IPS-15b (cell line): Measurements from ENCODE around the gene FAM83E.
"Not testable (repeated sequence)": the region's sequence is repeated elsewhere in the genome, so short reads cannot be mapped to it uniquely, and the experiment has no call there.

Source experiments
- H3K27me3 ChIP-seq: one replicate; pipeline ENCODE4 v1.6.1; 2013; ENCODE audit warnings: low read length; ENCODE audit not compliant: control insufficient read depth, insufficient read depth
- H3K36me3 ChIP-seq: one replicate; pipeline ENCODE4 v1.6.1; 2013; ENCODE audit warnings: low read length; ENCODE audit not compliant: control insufficient read depth, insufficient read depth
- H3K4me1 ChIP-seq: one replicate; pipeline ENCODE4 v1.6.1; 2013; ENCODE audit warnings: mild to moderate bottlenecking, low read length; ENCODE audit not compliant: control insufficient read depth, insufficient read depth
- H3K4me3 ChIP-seq: one replicate; pipeline ENCODE4 v1.5.1; 2013; ENCODE audit warnings: low read depth, low read length
- H3K9ac ChIP-seq: one replicate; pipeline ENCODE4 v1.6.1; 2013; ENCODE audit warnings: low read depth, mild to moderate bottlenecking, low read length
- H3K9me3 ChIP-seq: one replicate; pipeline ENCODE4 v1.6.1; 2013; ENCODE audit warnings: mild to moderate bottlenecking, low read length; ENCODE audit not compliant: control insufficient read depth, insufficient read depth

Gene FAM83E

DNA sequence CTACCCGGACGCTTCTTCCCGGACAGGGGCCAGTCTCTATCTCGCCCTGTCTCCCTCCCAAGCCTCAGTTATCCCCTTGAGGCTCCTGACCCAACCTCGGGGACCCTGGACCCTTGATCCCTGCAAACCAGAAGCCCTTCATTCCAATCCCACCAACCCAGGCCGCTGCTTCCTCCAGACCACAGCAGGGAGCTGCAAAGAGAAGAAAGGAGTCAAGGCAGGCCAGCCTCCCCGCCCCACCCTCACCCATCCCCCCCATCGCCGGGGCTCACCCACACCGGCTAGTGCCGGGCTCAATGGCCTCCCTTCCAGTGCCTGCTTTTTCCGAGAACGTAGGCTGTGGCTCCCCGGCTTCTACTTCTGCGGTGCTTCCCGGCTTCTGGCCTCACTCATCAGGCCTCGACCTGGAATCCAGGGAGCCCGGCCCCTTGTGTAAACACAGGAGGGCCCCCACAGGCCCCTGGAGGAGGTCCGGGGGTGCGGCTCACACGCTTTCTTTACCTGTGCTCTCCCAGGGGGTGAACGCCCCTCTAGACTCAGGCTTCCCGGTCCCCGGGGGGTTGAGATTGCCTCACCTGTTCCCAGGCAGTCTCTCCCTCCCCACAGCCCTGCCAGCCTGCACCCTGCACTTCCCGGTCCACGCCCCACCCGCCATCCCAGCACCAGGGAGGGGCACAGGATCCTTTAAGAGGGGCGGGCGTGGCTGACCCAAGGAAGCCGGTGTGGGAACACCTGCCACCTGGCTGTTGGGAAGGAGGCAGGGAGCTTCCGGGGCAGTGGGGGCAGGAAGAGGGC lies at the start of gene FAM83E:
Gene FAM83E, minus strand, starts transcription at position 641 of the 795 bp plus-strand sequence. CDS start 1,704 bp downstream, outside the sequence.
- H3K9ac ChIP-seq, result peak within 1 kb of the TSS; percentile 90
- no peaks in the 10 kb centered on the region for H3K9me3 ChIP-seq
- H3K36me3 ChIP-seq, result peaks cover 41% of the 10 kb centered on the region
- H3K4me3 ChIP-seq, result peak within 1 kb of the TSS; percentile 27
- H3K27me3 ChIP-seq, result no peaks in the 10 kb centered on the region
- peaks cover 22% of the 10 kb centered on the region for H3K4me1 ChIP-seq

DNA sequence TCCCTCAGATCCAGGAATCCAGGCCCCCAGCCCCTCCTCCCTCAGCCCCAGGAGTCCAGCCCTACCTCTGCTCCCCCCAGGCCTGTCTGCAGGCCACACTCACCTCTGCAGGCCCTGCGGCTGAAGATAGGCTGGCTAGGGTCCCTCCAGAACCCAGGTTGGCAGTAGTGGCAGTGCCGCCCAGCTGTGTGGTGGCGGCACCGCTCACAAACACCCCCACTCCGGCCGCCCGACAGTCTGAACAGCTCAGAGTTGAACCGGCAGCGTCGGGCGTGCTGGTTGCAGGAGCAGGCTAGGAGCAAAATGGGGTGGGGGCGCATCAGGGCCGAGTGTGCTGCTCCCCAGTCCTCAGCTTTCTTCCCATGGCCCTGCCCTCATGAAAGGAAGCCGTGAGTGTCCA lies 49.6 kb upstream of the FAM83E start:
- Histone ChIP-seq H3K4me3 (no peak overlapping the region), H3K4me1 (peaks cover 2% of the 10 kb centered on the region), H3K36me3 (no peaks in the 10 kb centered on the region), H3K27me3 (no peaks in the 10 kb centered on the region), H3K9me3 (no peaks in the 10 kb centered on the region), H3K9ac (no peak overlapping the region)

DNA sequence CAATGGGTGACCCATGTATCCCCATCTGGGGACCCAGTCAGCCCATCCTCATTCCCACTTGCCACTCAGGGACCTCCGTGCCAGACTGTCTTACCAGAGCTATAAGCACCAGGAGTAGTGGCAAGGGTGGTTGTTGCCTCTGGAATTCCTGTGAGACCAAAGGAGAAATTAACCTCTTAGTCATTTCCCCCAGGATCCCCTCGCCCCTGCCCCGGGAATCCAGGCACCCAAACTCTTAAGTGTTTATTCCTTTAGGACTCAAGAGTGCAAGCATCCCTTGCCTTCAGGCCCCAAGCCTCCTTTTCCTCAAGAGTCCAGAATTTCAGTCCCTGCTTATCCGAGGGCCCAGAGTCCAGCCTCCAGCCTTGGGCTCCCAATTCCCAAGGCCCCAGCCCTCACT lies 48.8 kb upstream of the FAM83E start:
- Histone ChIP-seq H3K4me3 (no peak overlapping the region), H3K9ac (no peak overlapping the region), H3K4me1 (peaks cover 2% of the 10 kb centered on the region), H3K9me3 (no peaks in the 10 kb centered on the region), H3K27me3 (no peaks in the 10 kb centered on the region), H3K36me3 (no peaks in the 10 kb centered on the region)

DNA sequence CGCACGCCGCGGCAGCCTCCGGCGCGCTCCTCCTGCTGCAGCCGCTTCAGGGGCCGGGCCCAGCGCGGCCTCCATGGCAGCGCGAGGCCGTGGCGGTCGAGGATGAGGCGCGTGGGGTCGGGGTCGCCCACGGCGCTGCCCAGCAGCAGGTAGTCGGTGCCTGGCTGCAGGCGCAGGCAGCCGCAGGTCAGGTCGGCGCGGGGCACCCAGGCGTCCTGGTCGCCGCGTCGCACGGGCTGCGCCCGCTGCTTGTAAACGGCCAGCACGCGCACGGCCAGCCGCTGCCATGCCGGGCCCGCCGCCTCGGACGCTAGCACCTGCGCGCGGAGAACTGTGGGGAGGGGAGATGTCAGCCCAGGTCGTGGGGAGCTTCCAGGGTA lies 46.8 kb upstream of the FAM83E start:
- Histone ChIP-seq H3K27me3 (no peaks in the 10 kb centered on the region), H3K9ac (no peak overlapping the region), H3K9me3 (no peaks in the 10 kb centered on the region), H3K4me1 (peaks cover 2% of the 10 kb centered on the region), H3K36me3 (no peaks in the 10 kb centered on the region), H3K4me3 (no peak overlapping the region)

DNA sequence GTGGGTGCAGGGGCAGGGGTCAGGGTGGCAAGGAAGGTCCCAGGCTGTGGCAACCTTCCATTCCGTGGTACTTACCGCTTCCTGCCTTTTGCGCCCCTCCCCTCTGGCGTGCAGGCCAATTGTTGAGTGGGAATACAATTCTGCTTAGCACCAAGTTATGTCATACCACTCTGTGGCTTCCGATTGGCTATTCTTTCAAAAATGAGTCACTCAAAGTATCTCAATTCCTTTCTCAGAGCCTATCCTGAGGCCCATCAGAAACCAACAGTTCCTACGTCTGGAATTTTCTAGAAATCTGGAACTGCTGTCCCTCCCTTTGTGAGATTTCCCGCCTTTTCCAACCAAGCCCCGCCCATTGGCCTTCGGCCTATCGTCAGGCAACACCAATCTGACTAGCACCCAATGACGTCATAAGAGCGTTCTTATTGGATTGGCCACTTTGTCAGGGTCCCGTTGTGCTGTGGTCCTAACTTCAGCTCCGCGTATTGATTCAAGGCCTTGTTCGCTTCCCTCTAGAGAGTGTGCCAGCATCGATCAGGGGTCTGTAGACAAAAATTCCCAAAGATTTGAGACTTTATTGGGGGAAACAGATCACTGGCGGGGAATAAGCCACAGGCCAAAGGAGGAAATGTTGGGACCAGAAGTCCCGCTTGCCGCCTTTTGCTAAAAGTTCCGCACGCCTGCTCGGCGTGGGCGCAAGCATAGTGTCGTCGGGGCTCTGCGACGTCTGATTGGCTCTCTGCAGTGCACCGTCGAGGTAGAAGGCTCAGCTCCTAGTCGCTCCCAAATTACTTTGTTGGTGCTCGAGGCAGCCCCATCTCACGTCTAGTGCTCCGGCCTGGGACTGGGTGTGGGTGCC lies 46.2 kb upstream of the FAM83E start:
- Histone ChIP-seq H3K4me1 (peaks cover 2% of the 10 kb centered on the region), H3K9me3 (no peaks in the 10 kb centered on the region), H3K9ac (no peak overlapping the region), H3K27me3 (no peaks in the 10 kb centered on the region), H3K36me3 (no peaks in the 10 kb centered on the region), H3K4me3 (no peak overlapping the region)

DNA sequence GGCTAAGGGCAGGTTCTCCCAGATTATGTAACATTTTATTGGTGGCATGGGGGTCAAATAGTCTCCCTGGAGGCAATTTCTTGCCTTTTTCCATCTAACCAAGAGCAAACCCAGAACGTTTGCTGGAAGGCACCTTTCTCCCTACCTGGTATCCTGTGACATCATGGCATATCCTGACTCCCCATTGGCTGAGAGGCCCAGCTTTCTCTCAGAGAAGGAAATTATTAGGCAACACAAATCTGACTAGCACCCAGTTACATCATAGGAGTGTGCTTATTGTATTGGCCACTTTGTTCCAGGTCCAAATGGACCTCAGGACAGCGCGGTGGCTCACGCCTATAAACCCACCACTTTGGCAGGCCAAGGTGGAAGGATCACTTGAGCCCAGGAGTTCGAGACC lies 44.9 kb upstream of the FAM83E start:
- Histone ChIP-seq H3K9me3 (no peaks in the 10 kb centered on the region), H3K4me1 (peaks cover 2% of the 10 kb centered on the region), H3K27me3 (no peaks in the 10 kb centered on the region), H3K36me3 (no peaks in the 10 kb centered on the region), H3K4me3 (no peak overlapping the region), H3K9ac (no peak overlapping the region)

DNA sequence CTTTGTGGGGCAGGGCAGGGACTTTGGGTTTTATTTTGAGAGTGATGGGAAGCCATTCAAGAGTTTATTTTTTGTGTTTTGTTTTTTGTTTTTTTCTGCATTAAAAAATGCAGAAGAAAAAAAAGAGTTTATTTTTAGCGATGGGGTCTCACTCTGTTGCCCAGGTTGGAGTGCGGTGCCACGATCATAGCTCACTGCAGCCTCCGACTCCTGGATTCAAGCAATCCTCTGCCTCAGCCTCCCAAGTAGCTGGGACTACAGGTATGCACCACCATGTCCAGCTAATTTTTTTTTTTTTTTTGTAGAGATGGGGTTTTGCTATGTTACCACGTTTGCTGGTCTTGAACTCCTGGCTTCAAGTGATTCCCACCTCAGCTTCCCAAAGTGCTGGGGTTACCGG lies 43.6 kb upstream of the FAM83E start:
- no peaks in the 10 kb centered on the region for H3K36me3 ChIP-seq
- H3K4me3 ChIP-seq, result no peak overlapping the region
- peaks cover 2% of the 10 kb centered on the region for H3K4me1 ChIP-seq
- H3K9ac ChIP-seq, result no peak overlapping the region
- no peaks in the 10 kb centered on the region for H3K27me3 ChIP-seq
- no peaks in the 10 kb centered on the region for H3K9me3 ChIP-seq

DNA sequence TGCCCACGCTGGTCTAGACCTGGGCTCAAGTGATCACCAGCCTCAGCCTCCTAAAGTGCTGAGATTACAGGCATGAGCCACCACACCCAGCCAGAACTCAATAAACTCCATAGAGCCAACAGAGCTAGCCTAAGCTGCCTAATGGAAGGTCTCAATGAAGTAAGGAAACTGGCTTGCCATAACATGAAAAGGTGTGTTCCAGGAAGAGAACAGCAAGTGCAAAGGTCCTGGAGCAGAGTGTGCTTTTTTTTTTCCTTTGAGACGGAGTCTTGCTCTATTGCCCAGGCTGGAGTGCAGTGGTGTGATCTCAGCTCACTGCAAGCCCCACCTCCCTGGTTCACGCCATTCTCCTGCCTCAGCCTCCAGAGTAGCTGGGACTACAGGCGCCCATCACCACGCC lies 43.0 kb upstream of the FAM83E start:
- not testable (repeated sequence) for H3K27me3 ChIP-seq, H3K4me3 ChIP-seq, H3K4me1 ChIP-seq, H3K9ac ChIP-seq, H3K36me3 ChIP-seq, H3K9me3 ChIP-seq

DNA sequence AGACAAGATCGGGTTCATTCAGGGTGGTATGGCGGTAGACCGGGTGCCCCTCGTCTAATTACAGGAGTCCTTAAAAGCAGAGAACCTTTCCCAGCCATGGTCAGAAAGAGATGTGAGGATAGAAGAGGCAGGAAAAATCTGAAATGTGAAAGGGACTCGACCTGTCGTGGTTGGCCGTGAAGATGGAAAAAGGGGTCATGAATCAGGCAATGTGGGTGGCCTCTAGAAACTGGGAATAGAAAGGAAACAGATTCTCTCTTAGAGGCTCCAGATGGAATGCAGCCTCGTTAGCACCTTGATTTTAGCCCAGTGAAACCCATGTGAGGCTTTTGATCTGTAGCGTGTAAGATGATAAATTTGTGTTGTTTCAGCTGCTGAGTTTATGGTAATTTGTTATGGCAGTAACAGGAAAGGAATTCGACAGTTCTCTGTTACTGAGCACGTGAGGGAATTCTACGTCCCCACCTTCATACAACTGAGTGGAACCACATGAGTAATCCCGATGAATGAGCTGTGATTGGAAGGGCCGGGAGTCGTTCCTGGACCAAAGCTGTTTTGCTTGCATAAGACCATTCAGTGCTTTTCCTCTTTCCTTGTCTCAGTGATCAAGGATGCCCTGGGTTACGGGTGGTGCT lies 42.1 kb upstream of the FAM83E start:
- peaks cover 2% of the 10 kb centered on the region for H3K4me1 ChIP-seq
- no peaks in the 10 kb centered on the region for H3K9me3 ChIP-seq
- H3K27me3 ChIP-seq, result no peaks in the 10 kb centered on the region
- no peak overlapping the region for H3K4me3 ChIP-seq
- no peaks in the 10 kb centered on the region for H3K36me3 ChIP-seq
- no peak overlapping the region for H3K9ac ChIP-seq

DNA sequence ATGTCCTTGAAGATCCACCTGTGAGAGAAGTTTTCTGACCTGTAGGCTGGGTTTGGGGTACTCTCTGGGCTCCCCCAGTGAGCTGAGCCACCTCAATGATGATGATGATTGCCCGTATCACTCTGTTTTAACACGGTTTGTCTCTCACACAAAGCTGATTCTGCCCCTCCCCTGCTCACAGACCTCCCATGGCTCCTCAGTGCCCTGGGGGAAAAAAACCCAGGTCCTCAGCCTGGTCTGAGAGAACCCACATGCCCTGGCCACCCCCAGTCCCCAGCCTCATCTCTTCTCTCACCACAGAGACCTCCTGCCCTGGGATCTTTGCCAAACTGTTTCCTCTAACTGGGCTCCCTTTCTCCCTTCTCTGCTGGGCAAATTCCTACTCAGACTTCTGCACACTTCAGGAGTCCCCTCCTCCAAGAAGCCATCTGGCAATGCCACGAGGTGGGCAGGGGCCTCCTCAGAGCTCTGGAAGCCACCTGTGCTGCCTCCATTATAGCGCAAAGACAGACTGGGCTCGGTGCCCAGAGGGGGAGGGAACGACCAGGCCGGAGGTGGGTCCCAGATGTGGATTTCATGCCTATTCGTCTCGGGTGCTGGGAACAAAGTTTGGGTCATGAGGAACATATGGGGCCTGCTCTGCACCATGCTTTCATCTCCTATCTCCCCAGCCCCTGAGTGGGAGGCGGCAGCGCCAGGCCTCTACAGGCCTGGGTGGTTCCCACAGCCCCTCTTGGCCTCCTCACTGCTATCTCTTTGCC lies 39.6 kb upstream of the FAM83E start:
- Histone ChIP-seq H3K9ac (no peak overlapping the region), H3K27me3 (no peaks in the 10 kb centered on the region), H3K36me3 (no peaks in the 10 kb centered on the region), H3K9me3 (no peaks in the 10 kb centered on the region), H3K4me3 (no peak overlapping the region), H3K4me1 (no peaks in the 10 kb centered on the region)

DNA sequence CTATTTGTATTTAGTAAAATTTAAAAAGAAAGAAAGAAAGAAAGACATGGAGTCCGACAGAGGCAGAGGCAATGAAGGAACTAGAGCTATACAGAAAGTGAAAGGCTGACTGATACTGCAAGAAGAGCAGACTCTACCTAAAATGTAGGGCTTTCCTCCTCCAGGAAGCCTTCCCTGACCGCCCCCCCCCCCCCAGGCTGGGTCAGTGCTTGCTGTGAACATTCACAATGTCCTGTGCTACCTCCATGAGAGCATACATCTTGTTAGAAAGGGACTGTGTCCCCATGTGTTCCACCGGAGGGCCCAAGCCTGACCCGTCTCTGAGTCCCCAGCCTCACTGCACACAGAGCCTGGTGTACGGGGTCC lies 36.8 kb upstream of the FAM83E start:
- Histone ChIP-seq H3K4me3 (no peak overlapping the region), H3K4me1 (no peaks in the 10 kb centered on the region), H3K36me3 (no peaks in the 10 kb centered on the region), H3K9ac (no peak overlapping the region), H3K9me3 (no peaks in the 10 kb centered on the region), H3K27me3 (no peaks in the 10 kb centered on the region)
